Psoas muscle (tissue), 8 donors: ENCODE measurements around the gene KLF16. TPM values are rescaled to one million over a fixed set of nuclear protein-coding genes. Genes with fewer than 3 reads are reported as not detected.
A peak's percentile ranks its signal among the peaks of the same experiment; 100 is the strongest.

Source experiments
- ATAC-seq, 4 donors: fragments of 200-7000 bp; cut with Tn5 transposase; one replicate each; pipeline ENCODE4 v1.9.1; 2020; ENCODE audit warnings: moderate library complexity in 3 of 4, mild to moderate bottlenecking in 2 of 4
- DNase-seq, 2 donors: peaks; one replicate each; pipeline ENCODE4 v3.0.0-alpha.2; 2020
- H3K27ac ChIP-seq: fragments of 200-600 bp; one replicate; pipeline ENCODE4 v1.8.0; 2022
- H3K27me3 ChIP-seq, 3 donors: fragments of 200-600 bp in 1 of 3; one replicate each; pipeline versions ENCODE4 v1.6.1 to v1.8.0; 2013 to 2022; ENCODE audit warnings: low read length in 2 of 3, mild to moderate bottlenecking in 2 of 3, moderate library complexity in 1 of 3; ENCODE audit not compliant: insufficient read depth in 3 of 3
- H3K36me3 ChIP-seq, 2 donors: fragments of 200-600 bp in 1 of 2; one replicate each; pipeline versions ENCODE4 v1.6.1 to v1.8.0; 2013 to 2022; ENCODE audit warnings: low read depth in 1 of 2, mild to moderate bottlenecking in 1 of 2, moderate library complexity in 1 of 2; ENCODE audit not compliant: insufficient read depth in 1 of 2
- H3K4me1 ChIP-seq: fragments of 200-600 bp; one replicate; pipeline ENCODE4 v1.8.0; 2022
- H3K4me3 ChIP-seq: fragments of 200-600 bp; one replicate; pipeline ENCODE4 v1.8.0; 2022; ENCODE audit warnings: mild to moderate bottlenecking
- H3K9me3 ChIP-seq: fragments of 200-600 bp; one replicate; pipeline ENCODE4 v1.8.0; 2022
- WGBS, 3 donors: extraction: QIAGEN DNeasy Blood & Tissue Kit; methylation state at CpG; one replicate each; pipeline versions ENCODE4 v1.1.6 to v1.1.7; 2013; 5-methylcytosine and 5-hydroxymethylcytosine counted together
- intact Hi-C, 2 donors: fragments of 100-400 bp; cut with DNase I; formaldehyde crosslinking; loops; one replicate each; pipeline versions ENCODE4 v1.11.0 to v1.14.2; 2022
- polyA plus RNA-seq, 3 donors: library from polyadenylated mRNA; stranded (reverse); fragments of 200-250 nt; gene quantifications; one replicate each; pipeline ENCODE4 v1.2.3, GENCODE V29; 2013
- total RNA-seq, 4 donors: library from RNA; stranded (reverse); fragmentation: NEBNext Ultra II Directional in 2 of 4; extraction: Animal tissue kit (Norgen Biotek cat#: 25700) in 2 of 4; gene quantifications; one replicate each; pipeline versions ENCODE4 v1.2.1 to v1.2.4, GENCODE V29; 2021 to 2023
- TF ChIP-seq, protein P1 (sequence below): fragments of 200-600 bp; IDR thresholded peaks from one replicate; pipeline ENCODE4 v1.8.0; 2022; ENCODE audit warnings: antibody characterized with exemption
- donor health status: healthy with polysubstance abuse.
- donor health status: DM: no; HTN: no; CAD: no; lungs with moderate emphysema.
- donor health status: Bipolar disorder and iron deficiency.
- donor health status: healthy.
- donor health status: DM: yes; HTN: yes; CAD: no.
- donor health status: DM: no; HTN: no; CAD: no.
- donor health status: DM: no; HTN: no; CAD: no.
- donor health status: DM: yes; HTN: yes; CAD: no.

The KLF16 gene
- total and polyA plus RNA-seq, 7 donors: 2.2 to 13.0 (median 3.3) TPM

DNA sequence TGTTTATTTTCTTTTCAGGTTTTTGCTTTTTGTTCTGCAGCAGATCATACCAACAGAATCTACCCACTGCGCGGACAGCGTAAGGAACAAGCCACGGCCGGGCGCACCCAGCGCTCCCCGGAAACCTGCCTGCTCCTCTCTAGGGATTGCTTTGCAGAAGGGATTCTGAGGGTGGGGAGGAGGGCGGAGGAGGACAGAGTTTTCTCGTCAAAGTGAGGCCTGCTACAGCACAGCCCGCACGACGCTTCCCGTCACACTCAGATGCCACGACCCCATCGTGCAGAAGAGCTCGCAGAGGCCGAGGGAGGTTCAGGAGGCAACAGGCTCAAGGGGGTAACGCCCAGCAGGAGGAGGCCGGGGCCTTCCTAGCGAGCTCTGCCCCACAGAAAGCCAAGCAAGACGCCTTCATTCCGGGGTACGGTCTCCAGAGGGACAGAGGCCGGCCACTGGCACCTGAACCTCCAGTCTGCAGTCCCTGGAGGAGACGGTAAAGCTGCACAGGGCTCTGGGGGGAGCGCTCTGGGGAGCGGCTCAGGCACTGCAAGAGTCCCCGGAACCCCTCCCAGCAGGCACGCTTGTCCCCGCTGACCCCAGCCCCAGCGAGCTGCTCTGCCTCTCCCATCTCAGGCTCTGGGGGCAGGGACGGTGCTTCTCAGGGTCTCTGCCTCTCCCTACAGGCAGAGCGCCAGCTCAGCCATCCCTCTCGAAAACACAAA, 22.0 kb downstream of the KLF16 start:
- DNase-seq (no peak), ATAC-seq (no peak)
- H3K36me3 ChIP-seq: no peaks in the 10 kb centered on the region
- WGBS, 3 donors: 69 to 75% (median 70%) methylated on average over 35 of the region's 35 CpGs
- H3K27ac ChIP-seq: peak overlapping the region; percentile 30
- peaks cover 52% of the 10 kb centered on the region for H3K4me1 ChIP-seq
- H3K4me3 ChIP-seq: peak overlapping the region; percentile 42
- TF ChIP-seq, protein P1, sequence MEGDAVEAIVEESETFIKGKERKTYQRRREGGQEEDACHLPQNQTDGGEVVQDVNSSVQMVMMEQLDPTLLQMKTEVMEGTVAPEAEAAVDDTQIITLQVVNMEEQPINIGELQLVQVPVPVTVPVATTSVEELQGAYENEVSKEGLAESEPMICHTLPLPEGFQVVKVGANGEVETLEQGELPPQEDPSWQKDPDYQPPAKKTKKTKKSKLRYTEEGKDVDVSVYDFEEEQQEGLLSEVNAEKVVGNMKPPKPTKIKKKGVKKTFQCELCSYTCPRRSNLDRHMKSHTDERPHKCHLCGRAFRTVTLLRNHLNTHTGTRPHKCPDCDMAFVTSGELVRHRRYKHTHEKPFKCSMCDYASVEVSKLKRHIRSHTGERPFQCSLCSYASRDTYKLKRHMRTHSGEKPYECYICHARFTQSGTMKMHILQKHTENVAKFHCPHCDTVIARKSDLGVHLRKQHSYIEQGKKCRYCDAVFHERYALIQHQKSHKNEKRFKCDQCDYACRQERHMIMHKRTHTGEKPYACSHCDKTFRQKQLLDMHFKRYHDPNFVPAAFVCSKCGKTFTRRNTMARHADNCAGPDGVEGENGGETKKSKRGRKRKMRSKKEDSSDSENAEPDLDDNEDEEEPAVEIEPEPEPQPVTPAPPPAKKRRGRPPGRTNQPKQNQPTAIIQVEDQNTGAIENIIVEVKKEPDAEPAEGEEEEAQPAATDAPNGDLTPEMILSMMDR: no peak
- H3K27me3 ChIP-seq: no peaks in the 10 kb centered on the region
- no peaks in the 10 kb centered on the region for H3K9me3 ChIP-seq
- intact Hi-C loops: no loop called here

DNA sequence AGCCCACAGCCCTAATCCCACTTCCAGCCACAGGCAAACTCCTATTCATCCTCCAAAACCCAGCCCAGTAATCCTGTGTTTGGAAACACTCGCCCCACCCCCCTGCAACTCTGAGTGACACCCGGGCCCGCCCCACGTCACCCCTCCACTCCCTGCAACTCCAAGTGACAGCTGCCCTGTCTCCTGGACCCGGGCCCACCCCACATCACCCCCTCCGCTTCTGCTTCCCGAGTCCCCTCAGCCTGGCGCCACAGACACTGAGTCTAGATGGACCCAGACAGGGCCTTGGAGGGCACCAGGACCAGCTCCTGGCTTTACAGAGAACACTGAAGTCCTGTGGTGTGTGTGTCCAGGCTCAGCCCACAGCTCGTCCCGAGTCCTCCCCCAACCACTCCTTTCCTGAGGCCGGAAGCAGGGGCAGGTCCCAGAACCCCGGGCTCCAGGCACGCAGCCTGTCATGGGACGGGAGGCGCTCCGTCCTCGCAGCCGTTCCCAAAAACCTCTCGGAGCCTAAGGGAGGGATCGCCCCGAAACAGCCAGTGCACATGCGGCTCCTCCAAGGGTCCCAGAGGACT, 22.8 kb downstream of the KLF16 start:
- Histone ChIP-seq H3K4me3 (peak overlapping the region; percentile 42), H3K9me3 (no peaks in the 10 kb centered on the region), H3K27ac (peak overlapping the region; percentile 30), H3K27me3 (no peaks in the 10 kb centered on the region), H3K36me3 (no peaks in the 10 kb centered on the region), H3K4me1 (peaks cover 45% of the 10 kb centered on the region)
- peak in 2 of 4 donors; percentile 16 to 23 for ATAC-seq
- 66 to 67% (median 66%) methylated on average over 22 of the region's 22 CpGs for WGBS, 3 donors
- no peak for DNase-seq
- TF ChIP-seq, protein P1: no peak
- intact Hi-C loops: no loop called here

DNA sequence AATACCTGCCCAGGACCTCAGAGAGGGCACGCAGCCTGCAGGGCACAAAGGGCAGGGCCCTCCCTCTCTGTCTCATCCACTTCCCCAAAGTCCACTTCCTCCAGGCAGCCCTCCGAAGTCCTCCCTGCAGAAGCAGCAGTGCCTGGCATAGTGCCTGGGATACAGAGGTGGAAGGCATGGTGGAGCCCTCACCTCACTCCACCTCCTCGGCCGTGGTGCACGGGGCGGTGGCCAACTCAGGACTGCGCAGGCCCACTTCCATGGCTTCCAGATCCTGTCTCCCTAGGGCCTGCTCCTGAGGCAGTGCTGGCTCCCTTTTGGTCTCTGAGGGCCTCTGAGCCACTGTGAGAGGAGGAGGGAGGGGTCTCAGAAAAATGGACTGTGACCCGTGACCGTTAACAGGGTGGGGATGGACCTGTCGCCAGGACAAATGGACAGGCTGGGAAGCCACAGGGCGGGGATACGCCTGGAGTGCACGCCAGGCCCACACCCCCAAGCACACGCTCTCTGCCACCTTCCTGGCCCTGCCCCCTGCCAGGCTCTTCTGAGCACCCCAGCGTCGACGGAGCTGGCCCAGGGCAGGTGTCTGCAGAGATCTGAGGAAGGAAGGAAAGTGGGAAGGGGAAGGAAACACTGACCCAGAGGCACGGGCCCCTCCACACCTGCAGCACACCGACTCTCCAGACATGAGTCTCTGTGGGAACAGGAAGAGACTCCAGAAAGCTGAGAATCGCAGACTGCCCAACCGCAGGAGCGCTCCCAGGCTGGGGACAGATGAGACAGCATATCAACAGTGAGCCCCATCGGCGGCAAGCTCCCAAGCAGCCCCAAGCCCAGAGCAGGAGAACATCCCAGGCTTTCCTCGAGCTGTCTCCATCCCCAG, 23.5 kb downstream of the KLF16 start:
- no peak overlapping the region for H3K4me3 ChIP-seq
- H3K36me3 ChIP-seq: no peaks in the 10 kb centered on the region
- intact Hi-C loops: no loop called here
- H3K4me1 ChIP-seq: peaks cover 37% of the 10 kb centered on the region
- H3K9me3 ChIP-seq: no peaks in the 10 kb centered on the region
- ATAC-seq: no peak
- H3K27ac ChIP-seq: no peak overlapping the region
- H3K27me3 ChIP-seq: no peaks in the 10 kb centered on the region
- DNase-seq: no peak
- TF ChIP-seq, protein P1: no peak
- 63 to 71% (median 70%) methylated on average over 25 of the region's 25 CpGs for WGBS, 3 donors

DNA sequence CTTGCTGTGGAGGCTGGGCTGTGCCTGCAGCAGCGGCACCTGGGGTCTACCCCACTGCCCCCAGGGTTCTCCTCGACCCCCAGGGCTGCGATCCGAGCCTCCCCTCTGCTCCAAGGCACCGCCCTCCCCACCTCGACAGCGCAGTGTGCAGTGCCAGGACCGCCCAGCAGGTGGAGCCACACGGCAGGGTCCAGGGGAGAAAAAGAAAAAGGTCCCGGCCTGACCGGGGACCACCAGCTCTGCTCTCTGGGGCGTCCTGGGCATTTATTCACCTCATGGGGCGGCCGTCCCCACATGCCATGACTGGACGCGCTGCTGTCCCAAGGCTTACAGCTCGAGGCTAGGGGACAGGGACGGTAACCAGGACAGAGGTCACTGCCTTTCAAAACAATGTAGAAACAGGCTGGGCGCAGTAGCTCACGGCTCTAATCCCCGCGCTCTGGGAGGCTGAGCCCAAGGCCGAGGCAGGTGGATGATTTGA, 25.7 kb downstream of the KLF16 start:
- intact Hi-C loops: no loop called here
- TF ChIP-seq, protein P1: peak; percentile 72
- Histone ChIP-seq H3K36me3 (no peaks in the 10 kb centered on the region), H3K27ac (no peak overlapping the region), H3K27me3 (no peaks in the 10 kb centered on the region), H3K4me3 (no peak overlapping the region), H3K9me3 (no peaks in the 10 kb centered on the region), H3K4me1 (peaks cover 16% of the 10 kb centered on the region)
- DNase-seq (no peak), ATAC-seq (peak; percentile 45 to 68 (median 58))
- 37 to 43% (median 40%) methylated on average over 21 to 23 of the region's 23 CpGs for WGBS, 3 donors
